Fibroblast of lung (primary cell): Measurements from ENCODE around the gene AMY2B. TPM values are rescaled to one million over a fixed set of nuclear protein-coding genes. Genes with fewer than 3 reads are reported as not detected.

Source experiments
- polyA plus RNA-seq, 2 donors: library from polyadenylated mRNA; depleted of rRNA in 1 of 2; stranded (reverse) in 1 of 2; unstranded in 1 of 2; fragments of >200 nt; gene quantifications; 2 replicates each; pipeline ENCODE4 v1.2.1, GENCODE V29; 2011 to 2012; ENCODE audit warnings: missing spikeins in 1 of 2
- total RNA-seq: library from RNA; depleted of rRNA; stranded (reverse); fragments of >200 nt; gene quantifications from 2 replicates; pipeline ENCODE4 v1.2.1, GENCODE V29; 2014

Gene AMY2B
- total and polyA plus RNA-seq, 2 donors (not counting 1 experiment from before 2014, with no cell fraction given), result 0.75 to 4.0 TPM

Other genes starting within 250 kb of the AMY2B start
- 4.6 and 5.6 TPM in 2 replicates for gene RNPC3, start 45.9 kb upstream of the AMY2B start, total RNA-seq
- gene RNPC3, start 45.9 kb upstream of the AMY2B start, polyA plus RNA-seq, result 8.2 and 10.9 TPM in 2 replicates
- not detected in 2 replicates for gene AMY2A, start 45.8 kb downstream of the AMY2B start, total RNA-seq
- not detected in 2 replicates for gene AMY2A, start 45.8 kb downstream of the AMY2B start, polyA plus RNA-seq
- gene AMY1A, start 84.2 kb downstream of the AMY2B start, total RNA-seq, result not detected in 2 replicates
- not detected in 2 replicates for gene AMY1A, start 84.2 kb downstream of the AMY2B start, polyA plus RNA-seq
- gene AMY1B, start 124.6 kb downstream of the AMY2B start, total RNA-seq, result not detected in 2 replicates
- not detected in 2 replicates for gene AMY1B, start 124.6 kb downstream of the AMY2B start, polyA plus RNA-seq
- gene AMY1C, start 178.3 kb downstream of the AMY2B start, total RNA-seq, result not detected in 2 replicates
- gene AMY1C, start 178.3 kb downstream of the AMY2B start, polyA plus RNA-seq, result not detected in 2 replicates